PC-3 (cell line): ENCODE measurements around the gene COL6A2. TPM values are rescaled to one million over a fixed set of nuclear protein-coding genes. Genes with fewer than 3 reads are reported as not detected.

Experiments used
- ATAC-seq: fragments of 200-7000 bp; cut with Tn5 transposase; 2 replicates; pipeline ENCODE4 v1.9.1; 2020; ENCODE audit warnings: mild to moderate bottlenecking, moderate library complexity
- BruUV-seq: library from RNA; stranded (reverse); fragments of 400-500 nt; replicated peaks from 2 replicates; lab custom pipeline; 2021; lab: Mats Ljungman, UMichigan
- CTCF ChIA-PET: fragments of 300-600 bp; sonication (Branson Sonifier 250); formaldehyde crosslinking; loops from one replicate; lab custom pipeline; 2022; ENCODE audit warnings: antibody characterized with exemption; lab: Charles Lee
- POLR2A ChIA-PET: fragments of 300-600 bp; sonication (Branson Sonifier 250); formaldehyde crosslinking; loops from one replicate; lab custom pipeline; 2022; ENCODE audit warnings: antibody characterized with exemption; ENCODE audit not compliant: unreplicated experiment; lab: Charles Lee
- DNase-seq: peaks from one replicate; pipeline ENCODE4 v3.0.0-alpha.2; 2015
- H2AFZ ChIP-seq: fragments of 300-600 bp; sonication (generic); 2 replicates; pipeline ENCODE4 v1.6.0; 2016; ENCODE audit warnings: antibody characterized with exemption, low read length
- H3F3A ChIP-seq: fragments of 300-600 bp; sonication (generic); one replicate; pipeline ENCODE4 v1.6.0; 2017; ENCODE audit warnings: antibody characterized with exemption, low read length, control low read depth, mild to moderate bottlenecking; ENCODE audit not compliant: unreplicated experiment
- H3K27ac ChIP-seq: fragments of 300-600 bp; sonication (generic); 2 replicates; pipeline ENCODE4 v1.5.1; 2016; ENCODE audit warnings: mild to moderate bottlenecking, low read length
- H3K27me3 ChIP-seq: fragments of 300-600 bp; sonication (generic); 2 replicates; pipeline ENCODE4 v1.6.1; 2016; ENCODE audit warnings: low read length, mixed read lengths
- H3K36me3 ChIP-seq: fragments of 300-600 bp; sonication (generic); 2 replicates; pipeline ENCODE4 v1.6.1; 2016; ENCODE audit warnings: low read depth, mixed run types, low read length, mixed read lengths
- H3K4me1 ChIP-seq: fragments of 300-600 bp; sonication (generic); 2 replicates; pipeline ENCODE4 v1.5.1; 2016; ENCODE audit warnings: low read length; ENCODE audit not compliant: insufficient read depth
- H3K4me2 ChIP-seq: fragments of 300-600 bp; sonication (generic); 2 replicates; pipeline ENCODE4 v1.6.0; 2016; ENCODE audit warnings: low read length
- H3K4me3 ChIP-seq: fragments of 300-600 bp; sonication (generic); 2 replicates; pipeline ENCODE4 v1.5.1; 2016; ENCODE audit warnings: mild to moderate bottlenecking, low read length, mixed read lengths
- H3K79me2 ChIP-seq: fragments of 300-600 bp; sonication (generic); 2 replicates; pipeline ENCODE4 v1.6.1; 2017; ENCODE audit warnings: low read length, mixed read lengths
- H3K9ac ChIP-seq: fragments of 300-600 bp; sonication (generic); 2 replicates; pipeline ENCODE4 v1.6.0; 2016; ENCODE audit warnings: mild to moderate bottlenecking, low read length
- H3K9me2 ChIP-seq: fragments of 300-600 bp; sonication (generic); replicated peaks from 2 replicates; pipeline ENCODE4 v1.6.1; 2016; ENCODE audit warnings: mixed run types, low read length, mixed read lengths
- H3K9me3 ChIP-seq: fragments of 300-600 bp; sonication (generic); 2 replicates; pipeline ENCODE4 v1.6.1; 2016; ENCODE audit warnings: low read length, mixed read lengths
- H4K20me1 ChIP-seq: fragments of 300-600 bp; sonication (generic); 2 replicates; pipeline ENCODE4 v1.6.1; 2016; ENCODE audit warnings: low read length, mixed read lengths
- CTCF ChIP-seq: fragments of 300-600 bp; sonication (generic); conservative IDR thresholded peaks from 2 replicates; pipeline ENCODE4 v1.5.1; 2017; ENCODE audit warnings: antibody characterized with exemption, low read depth, mild to moderate bottlenecking, low read length
- EZH2 ChIP-seq: fragments of 300-600 bp; sonication (generic); IDR thresholded peaks from one replicate; pipeline ENCODE4 v1.6.1; 2017; ENCODE audit warnings: antibody characterized with exemption, mild to moderate bottlenecking, low read length; ENCODE audit not compliant: unreplicated experiment
- EZH2phosphoT487 ChIP-seq: fragments of 300-600 bp; sonication (generic); IDR thresholded peaks from 2 replicates; pipeline ENCODE4 v1.6.1; 2018; ENCODE audit warnings: mild to moderate bottlenecking, antibody characterized with exemption, low read length, borderline replicate concordance
- intact Hi-C: fragments of 100-400 bp; cut with micrococcal nuclease; formaldehyde crosslinking; loops from 2 replicates; pipeline ENCODE4 v1.9.0; 2023
- total RNA-seq: library from RNA; depleted of rRNA; stranded (reverse); fragments of >200 nt; gene quantifications from 2 replicates; pipeline ENCODE4 v1.2.3, GENCODE V29; 2014

The COL6A2 gene
- total RNA-seq, 1 experiment from 2014 or later, result 521 TPM

GRCh38 chr21:46063734-46064680 is 33.9 kb upstream of the COL6A2 start:
- no peaks in the 10 kb centered on the region for H3F3A ChIP-seq
- no peak overlapping the region for H3K9ac ChIP-seq
- H4K20me1 ChIP-seq, result no peaks in the 10 kb centered on the region
- peak overlapping the region; percentile 26 for H3K27ac ChIP-seq
- DNase-seq, result no peak
- peaks cover 13% of the 10 kb centered on the region for H3K36me3 ChIP-seq
- no peak for ATAC-seq
- H2AFZ ChIP-seq, result no peak overlapping the region
- no TSS peak for BruUV-seq
- no peaks in the 10 kb centered on the region for H3K79me2 ChIP-seq
- no peak overlapping the region for H3K4me2 ChIP-seq
- H3K4me3 ChIP-seq, result no peak overlapping the region
- no peak for TF ChIP-seq CTCF
- peaks cover 34% of the 10 kb centered on the region for H3K4me1 ChIP-seq
- intact Hi-C loops, result loop anchor here (5.0 kb wide), 1 partner anchor 33 kb away; the partner anchor contains the start of gene COL6A2
- peaks cover 16% of the 10 kb centered on the region; the same call in 1 of the 2 replicates for H3K9me3 ChIP-seq
- no peaks in the 10 kb centered on the region for H3K9me2 ChIP-seq
- POLR2A ChIA-PET, result no interaction called here
- H3K27me3 ChIP-seq, result no peaks in the 10 kb centered on the region
- CTCF ChIA-PET, result no interaction called here

GRCh38 chr21:46064870-46065214 is 33.1 kb upstream of the COL6A2 start:
- peaks cover 16% of the 10 kb centered on the region; the same call in 1 of the 2 replicates for H3K9me3 ChIP-seq
- ChIA-PET CTCF (no interaction called here), POLR2A (interaction anchor here (0.6 kb wide), 1 partner anchor 13 kb away, joined by 4 read pairs; no protein-coding TSS in a partner anchor)
- no TSS peak for BruUV-seq
- peak overlapping the region; percentile 65 for H3K9ac ChIP-seq
- peak overlapping the region; percentile 77 for H3K27ac ChIP-seq
- no peaks in the 10 kb centered on the region for H3K9me2 ChIP-seq
- no peaks in the 10 kb centered on the region for H4K20me1 ChIP-seq
- TF ChIP-seq CTCF, result no peak
- no peak for TF ChIP-seq EZH2
- TF ChIP-seq EZH2phosphoT487, result no peak
- no peaks in the 10 kb centered on the region for H3F3A ChIP-seq
- DNase-seq (no peak), ATAC-seq (no peak)
- peak overlapping the region; percentile 54 for H2AFZ ChIP-seq
- peak overlapping the region; percentile 61; the same call in 1 of the 2 replicates for H3K4me2 ChIP-seq
- peaks cover 33% of the 10 kb centered on the region for H3K4me1 ChIP-seq
- H3K79me2 ChIP-seq, result no peaks in the 10 kb centered on the region
- H3K27me3 ChIP-seq, result no peaks in the 10 kb centered on the region
- H3K4me3 ChIP-seq, result no peak overlapping the region; the same call in 1 of the 2 replicates
- H3K36me3 ChIP-seq, result peaks cover 13% of the 10 kb centered on the region
- intact Hi-C loops, result loop anchor here (5.0 kb wide), 1 partner anchor 32 kb away; the partner anchor contains the start of gene COL6A2
